SK-N-SH (cell line): ENCODE measurements around the gene GHRH.

ENCODE experiments used
- MXI1 ChIP-seq: IDR thresholded peaks from 2 replicates; pipeline ENCODE4 v1.6.1; 2012; ENCODE audit warnings: mild to moderate bottlenecking, low read depth, low read length, improper control_type of control experiment
- RAD21 ChIP-seq: IDR thresholded peaks from 2 replicates; pipeline ENCODE4 v1.6.1; 2012; ENCODE audit warnings: mild to moderate bottlenecking, low read length
- RCOR1 ChIP-seq: fragments of 150-350 bp; IDR thresholded peaks from 2 replicates; pipeline ENCODE4 v1.6.1; 2017; ENCODE audit warnings: antibody characterized with exemption, low read length
- RXRA ChIP-seq: IDR thresholded peaks from 2 replicates; pipeline ENCODE4 v1.4.0; 2012; ENCODE audit warnings: low read depth, mild to moderate bottlenecking, borderline replicate concordance
- TF ChIP-seq, protein P1 (sequence below): fragments of 200-600 bp; sonication (generic); IDR thresholded peaks from 2 replicates; pipeline ENCODE4 v1.6.1; 2017; ENCODE audit warnings: antibody characterized with exemption, mild to moderate bottlenecking, moderate library complexity
- TF ChIP-seq, protein P2 (sequence below): IDR thresholded peaks from 2 replicates; pipeline ENCODE4; 2012
- TF ChIP-seq, protein P3 (sequence below): fragments of 150-350 bp; IDR thresholded peaks from 2 replicates; pipeline ENCODE4 v1.6.1; 2017; ENCODE audit warnings: antibody characterized with exemption, low read length, low read depth, borderline replicate concordance
- TF ChIP-seq, protein P4 (sequence below): IDR thresholded peaks from 2 replicates; pipeline ENCODE4 v1.4.0; 2012; ENCODE audit warnings: low read depth

DNA sequence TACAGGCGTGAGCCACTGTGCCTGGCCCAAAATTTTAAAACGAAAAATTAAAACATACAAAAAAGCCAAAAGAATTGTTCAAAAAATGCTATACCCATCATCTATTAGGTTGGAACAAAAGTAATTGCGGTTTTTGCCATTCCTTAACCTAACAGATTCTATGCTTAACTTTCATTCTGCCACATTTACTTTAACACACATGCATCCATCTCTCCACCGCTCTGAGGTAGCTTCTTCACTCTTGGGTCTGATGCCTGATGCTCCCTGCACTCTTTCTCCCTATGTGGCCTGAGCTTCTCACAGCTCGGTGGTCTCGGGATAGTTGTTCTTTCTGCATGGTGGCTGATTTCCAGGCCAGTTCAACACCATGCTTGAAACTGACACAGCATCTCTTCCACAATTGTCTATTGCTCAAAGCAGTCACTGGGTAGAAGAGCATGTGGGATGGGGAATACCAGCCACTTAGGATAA lies 23.1 kb upstream of the GHRH start:
- TF ChIP-seq RXRA (no peak), MXI1 (no peak), RCOR1 (no peak), RAD21 (no peak)
- TF ChIP-seq, protein P1, sequence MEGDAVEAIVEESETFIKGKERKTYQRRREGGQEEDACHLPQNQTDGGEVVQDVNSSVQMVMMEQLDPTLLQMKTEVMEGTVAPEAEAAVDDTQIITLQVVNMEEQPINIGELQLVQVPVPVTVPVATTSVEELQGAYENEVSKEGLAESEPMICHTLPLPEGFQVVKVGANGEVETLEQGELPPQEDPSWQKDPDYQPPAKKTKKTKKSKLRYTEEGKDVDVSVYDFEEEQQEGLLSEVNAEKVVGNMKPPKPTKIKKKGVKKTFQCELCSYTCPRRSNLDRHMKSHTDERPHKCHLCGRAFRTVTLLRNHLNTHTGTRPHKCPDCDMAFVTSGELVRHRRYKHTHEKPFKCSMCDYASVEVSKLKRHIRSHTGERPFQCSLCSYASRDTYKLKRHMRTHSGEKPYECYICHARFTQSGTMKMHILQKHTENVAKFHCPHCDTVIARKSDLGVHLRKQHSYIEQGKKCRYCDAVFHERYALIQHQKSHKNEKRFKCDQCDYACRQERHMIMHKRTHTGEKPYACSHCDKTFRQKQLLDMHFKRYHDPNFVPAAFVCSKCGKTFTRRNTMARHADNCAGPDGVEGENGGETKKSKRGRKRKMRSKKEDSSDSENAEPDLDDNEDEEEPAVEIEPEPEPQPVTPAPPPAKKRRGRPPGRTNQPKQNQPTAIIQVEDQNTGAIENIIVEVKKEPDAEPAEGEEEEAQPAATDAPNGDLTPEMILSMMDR, result no peak
- TF ChIP-seq, protein P2, sequence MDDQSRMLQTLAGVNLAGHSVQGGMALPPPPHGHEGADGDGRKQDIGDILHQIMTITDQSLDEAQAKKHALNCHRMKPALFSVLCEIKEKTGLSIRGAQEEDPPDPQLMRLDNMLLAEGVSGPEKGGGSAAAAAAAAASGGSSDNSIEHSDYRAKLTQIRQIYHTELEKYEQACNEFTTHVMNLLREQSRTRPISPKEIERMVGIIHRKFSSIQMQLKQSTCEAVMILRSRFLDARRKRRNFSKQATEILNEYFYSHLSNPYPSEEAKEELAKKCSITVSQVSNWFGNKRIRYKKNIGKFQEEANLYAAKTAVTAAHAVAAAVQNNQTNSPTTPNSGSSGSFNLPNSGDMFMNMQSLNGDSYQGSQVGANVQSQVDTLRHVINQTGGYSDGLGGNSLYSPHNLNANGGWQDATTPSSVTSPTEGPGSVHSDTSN, result no peak
- TF ChIP-seq, protein P3, sequence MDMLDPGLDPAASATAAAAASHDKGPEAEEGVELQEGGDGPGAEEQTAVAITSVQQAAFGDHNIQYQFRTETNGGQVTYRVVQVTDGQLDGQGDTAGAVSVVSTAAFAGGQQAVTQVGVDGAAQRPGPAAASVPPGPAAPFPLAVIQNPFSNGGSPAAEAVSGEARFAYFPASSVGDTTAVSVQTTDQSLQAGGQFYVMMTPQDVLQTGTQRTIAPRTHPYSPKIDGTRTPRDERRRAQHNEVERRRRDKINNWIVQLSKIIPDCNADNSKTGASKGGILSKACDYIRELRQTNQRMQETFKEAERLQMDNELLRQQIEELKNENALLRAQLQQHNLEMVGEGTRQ, result no peak
- TF ChIP-seq, protein P4, sequence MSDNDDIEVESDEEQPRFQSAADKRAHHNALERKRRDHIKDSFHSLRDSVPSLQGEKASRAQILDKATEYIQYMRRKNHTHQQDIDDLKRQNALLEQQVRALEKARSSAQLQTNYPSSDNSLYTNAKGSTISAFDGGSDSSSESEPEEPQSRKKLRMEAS, result no peak
